HG03432 (cell line): ENCODE results near the gene RPGRIP1L.
"Not testable (repeated sequence)": the region's sequence is repeated elsewhere in the genome, so short reads cannot be mapped to it uniquely, and the experiment has no call there.

Experiments
- ATAC-seq: cut with Tn5 transposase; IDR thresholded peaks from one replicate; pipeline ENCODE4 v1.9.1; 2021; ENCODE audit warnings: mild to moderate bottlenecking, moderate library complexity; ENCODE audit not compliant: unreplicated experiment

The RPGRIP1L gene

DNA sequence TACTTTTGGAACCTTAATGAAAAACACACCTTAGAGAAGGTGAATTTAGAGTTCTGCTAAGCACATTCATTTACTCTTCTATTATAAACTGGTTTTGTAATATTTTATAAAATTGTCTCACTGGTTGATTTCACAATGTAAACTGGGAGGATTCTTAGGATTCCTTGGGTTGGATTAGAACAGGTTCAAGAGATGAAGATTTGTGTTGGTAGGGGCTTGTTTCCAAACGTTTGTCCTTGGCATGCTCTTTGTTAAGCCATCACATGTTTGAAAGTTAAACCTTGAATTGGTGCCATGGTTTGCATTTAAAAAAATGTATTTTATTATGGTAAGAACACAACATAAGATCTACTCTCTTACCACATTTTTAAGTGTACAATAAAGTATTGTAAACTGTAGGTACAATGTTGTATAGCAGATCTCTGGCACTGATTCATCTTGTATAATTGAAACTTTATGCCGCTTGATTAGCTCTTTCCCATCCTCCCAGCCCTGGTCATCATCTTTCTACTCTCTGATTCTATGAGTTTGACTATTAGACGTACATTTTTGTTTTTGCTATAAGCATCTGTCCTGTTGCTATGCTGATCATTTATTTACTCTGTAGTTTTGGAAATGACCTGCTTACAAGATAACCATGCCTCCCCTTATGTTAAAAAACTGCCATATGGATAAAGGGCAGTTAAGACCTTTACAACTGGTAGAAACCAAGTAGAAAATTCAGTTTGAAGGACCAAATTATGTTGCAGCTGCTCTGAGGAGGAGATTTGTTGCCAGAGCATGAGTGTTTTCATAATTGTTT is 9.9 kb upstream of the RPGRIP1L start:
- ATAC-seq, result no peak

GRCh38 chr16:53712065-53712464 is 8.4 kb upstream of the RPGRIP1L start:
- ATAC-seq, result no peak

DNA sequence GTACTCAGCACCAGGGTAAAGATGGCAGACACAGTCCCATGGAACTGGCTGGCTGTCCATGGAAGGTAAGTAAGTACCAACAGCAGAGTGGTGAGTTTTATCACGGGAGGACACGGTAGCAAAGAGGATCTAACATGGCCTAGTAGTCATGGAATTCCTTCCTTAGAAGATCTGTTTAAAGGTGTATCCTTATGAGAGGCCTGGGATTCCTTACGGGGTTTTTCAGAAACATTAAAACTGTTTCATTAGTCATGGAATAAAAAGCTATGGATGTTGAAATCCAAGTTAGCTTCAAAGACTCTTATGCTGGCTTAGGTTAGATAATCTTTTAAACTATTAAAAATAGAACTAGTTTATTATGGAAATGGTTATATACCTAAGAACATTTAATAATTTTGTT is 7.7 kb upstream of the RPGRIP1L start:
- ATAC-seq, result no peak

GRCh38 chr16:53708490-53708889 is 4.8 kb upstream of the RPGRIP1L start:
- no peak for ATAC-seq

GRCh38 chr16:53707671-53708070 is 4.0 kb upstream of the RPGRIP1L start:
- no peak for ATAC-seq

DNA sequence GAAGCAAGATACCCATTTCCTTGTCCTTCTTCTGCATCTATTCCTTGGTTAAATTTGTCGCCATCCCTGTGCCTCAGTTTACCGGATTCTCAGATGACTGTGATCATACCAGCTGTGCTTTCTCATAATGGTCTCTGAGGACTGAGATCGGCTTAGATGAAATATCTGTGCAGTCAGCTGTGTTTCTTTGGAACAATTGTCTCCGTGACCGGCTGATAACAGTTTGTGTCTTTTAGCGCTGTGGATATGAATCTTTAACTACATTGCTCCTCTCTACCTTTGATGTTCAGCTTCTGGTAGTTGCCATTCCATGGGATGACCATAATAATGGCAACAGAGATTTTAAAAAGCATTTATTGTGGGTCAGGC is 770 bp upstream of the RPGRIP1L start:
- no peak for ATAC-seq

GRCh38 chr16:53698271-53698670 is 5.4 kb downstream of the RPGRIP1L start:
- not testable (repeated sequence) for ATAC-seq

DNA sequence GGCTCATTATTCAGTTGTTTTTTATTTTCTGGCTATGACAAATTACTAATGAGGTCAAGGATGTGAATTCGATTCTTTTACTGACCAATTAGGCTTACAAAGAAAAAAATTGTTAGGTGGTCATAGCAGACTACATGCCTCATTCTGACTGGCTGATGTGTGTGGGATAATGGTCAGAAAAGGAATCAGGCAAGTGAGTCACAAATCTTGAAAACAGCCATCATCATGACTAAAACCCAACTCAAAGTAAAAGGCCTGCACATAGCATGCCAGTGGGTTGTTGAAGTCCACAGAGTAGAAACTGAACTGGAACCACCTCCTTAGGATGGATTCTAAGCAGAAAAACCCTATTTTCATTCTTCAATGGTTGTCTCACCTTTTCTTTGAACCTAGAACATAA is 8.6 kb downstream of the RPGRIP1L start:
- ATAC-seq, result no peak

DNA sequence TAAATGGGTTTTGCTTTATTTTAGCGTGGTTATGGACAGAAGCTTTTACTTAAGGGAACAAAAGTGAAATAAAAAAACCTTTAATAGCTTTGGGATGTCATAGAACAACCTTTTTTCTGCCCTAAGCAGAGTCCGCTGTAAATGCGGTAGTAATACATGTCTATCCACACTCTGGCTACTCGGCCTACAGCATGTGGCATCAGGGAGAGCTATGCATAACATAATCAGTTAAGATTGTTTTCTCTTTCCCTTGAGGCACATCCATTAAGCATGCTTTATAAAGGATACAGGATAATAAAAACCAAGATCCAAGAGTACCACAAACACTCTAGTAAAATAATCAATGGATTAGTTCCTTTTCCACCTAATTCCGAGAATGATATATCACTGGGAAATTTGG is 10.3 kb downstream of the RPGRIP1L start:
- ATAC-seq, result no peak

DNA sequence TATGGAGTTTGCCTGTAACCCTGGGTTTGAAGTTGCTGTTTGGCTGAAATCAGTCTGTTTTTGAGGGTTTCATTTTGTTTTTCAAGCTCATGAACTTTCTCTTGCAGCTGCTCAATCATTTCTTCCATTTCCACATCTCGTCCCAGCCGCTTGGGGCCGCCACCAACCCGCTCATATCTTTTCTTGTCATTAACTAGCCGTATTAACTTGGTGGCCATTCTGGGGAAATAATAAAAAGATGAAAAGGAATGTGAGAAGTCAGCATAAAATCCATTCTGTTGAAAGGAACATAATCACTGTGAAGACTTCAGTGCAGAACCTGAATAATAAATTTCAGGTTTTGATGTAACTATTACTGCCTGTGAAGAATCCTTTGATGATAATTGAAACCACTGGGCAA is 11.5 kb downstream of the RPGRIP1L start:
- ATAC-seq, result no peak

- no peak for ATAC-seq
Measured at GRCh38 chr16:53690771-53691170, 12.9 kb downstream of the RPGRIP1L start.

DNA sequence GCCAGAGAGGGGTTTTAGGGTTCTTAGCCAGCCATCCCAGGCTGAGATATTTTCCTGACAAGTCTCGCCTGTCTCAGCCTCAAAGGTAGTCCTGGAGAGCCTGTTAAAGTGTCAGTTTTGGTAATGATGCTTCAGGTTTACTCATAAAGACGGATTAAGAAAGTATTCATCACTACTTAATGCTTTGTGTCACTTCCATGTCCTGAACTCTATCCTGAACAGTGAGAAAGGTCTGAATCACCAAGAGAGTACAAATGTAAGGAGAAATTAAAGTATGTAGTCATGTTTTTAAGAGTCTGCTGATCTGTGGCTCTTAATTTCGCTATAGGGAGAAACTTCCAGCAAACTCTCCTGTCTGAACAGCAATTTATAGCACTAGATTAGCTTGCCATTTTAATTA is 14.0 kb downstream of the RPGRIP1L start:
- no peak for ATAC-seq

DNA sequence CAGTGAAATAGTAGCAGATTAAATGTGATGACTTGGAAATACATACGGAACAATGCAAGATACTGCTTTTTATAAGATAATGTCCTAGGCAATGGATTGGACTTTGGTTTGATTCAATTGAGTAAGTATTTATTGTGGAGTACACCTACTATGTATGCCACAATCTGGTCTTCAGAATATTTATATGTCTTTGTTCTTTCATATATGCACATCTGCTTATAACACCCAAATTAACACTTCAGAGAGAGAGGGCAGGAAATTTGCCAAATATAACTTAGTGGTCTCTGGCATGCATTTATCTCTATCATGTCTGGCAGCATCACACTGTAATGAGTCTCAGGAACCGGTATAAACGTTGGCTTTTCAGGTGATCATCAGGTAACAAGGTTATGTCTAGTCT is 16.9 kb downstream of the RPGRIP1L start:
- no peak for ATAC-seq

- not testable (repeated sequence) for ATAC-seq
Measured at GRCh38 chr16:53685334-53685733, 18.3 kb downstream of the RPGRIP1L start.

GRCh38 chr16:53681354-53681753 is 22.3 kb downstream of the RPGRIP1L start:
- no peak for ATAC-seq

- ATAC-seq, result no peak
Measured at GRCh38 chr16:53680756-53681155, 22.9 kb downstream of the RPGRIP1L start.

DNA sequence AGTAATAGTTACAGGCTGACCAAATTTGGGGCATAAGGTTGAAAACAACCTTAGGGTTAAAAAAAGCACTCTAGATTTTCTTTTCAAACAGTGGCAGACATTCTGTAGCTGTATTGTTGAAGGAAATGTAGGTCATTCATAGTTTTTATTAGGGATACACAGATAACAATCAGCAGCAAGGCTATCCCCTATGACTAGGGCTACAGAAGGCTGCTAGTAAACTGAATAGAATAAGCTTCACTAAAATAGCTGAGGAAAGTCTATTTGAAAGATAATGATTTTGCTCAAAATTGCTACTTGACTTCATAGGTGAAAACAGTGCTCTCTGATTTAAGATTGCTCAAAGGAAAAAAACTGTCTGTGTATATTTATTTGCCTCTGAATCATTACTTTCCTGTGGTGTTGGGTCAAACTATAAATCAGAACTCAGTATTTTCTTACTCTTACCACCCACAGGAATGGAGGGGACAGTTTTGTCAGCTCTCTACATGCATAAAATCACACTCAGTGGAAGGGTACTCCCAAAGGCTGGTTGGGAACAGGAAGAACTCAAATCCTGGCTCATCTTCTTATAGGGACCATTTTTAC is 24.8 kb downstream of the RPGRIP1L start:
- ATAC-seq, result no peak

DNA sequence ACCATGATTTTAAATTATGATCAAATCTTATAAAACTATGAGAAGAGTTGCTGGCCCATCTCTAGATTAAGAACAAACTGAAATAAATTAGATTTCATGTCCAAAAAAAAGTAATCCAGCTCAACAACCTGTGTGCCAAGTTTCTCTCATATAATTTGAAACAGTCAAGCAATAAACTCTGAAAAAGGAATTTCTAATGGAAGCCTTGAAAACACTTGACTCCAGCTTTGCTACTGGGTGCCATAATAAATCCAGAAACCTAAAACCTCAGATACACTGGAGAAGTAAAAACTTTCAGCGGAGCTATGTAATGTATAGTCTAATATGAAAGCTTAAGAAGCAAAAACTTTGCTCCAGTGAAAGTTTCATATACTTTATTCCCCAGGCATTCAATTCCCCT is 25.5 kb downstream of the RPGRIP1L start:
- ATAC-seq, result no peak

DNA sequence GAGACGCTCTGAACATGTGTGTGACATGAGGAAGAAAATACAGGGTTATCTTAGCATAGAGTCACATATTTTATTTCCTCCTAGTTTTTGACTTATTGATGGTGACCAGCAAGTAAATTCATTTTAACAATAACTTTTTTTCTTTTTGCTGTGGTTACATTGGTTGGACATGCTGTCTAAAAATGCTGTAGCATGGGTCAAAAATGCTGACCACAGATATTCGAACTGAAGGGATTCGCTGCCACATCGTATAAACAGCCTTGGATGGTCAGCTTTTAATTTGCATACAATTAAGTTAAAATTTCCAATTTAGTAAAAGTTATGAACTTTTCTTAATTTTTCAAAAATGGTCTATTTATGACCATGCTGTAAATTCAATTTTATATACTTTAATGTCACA is 30.5 kb downstream of the RPGRIP1L start:
- ATAC-seq, result no peak

DNA sequence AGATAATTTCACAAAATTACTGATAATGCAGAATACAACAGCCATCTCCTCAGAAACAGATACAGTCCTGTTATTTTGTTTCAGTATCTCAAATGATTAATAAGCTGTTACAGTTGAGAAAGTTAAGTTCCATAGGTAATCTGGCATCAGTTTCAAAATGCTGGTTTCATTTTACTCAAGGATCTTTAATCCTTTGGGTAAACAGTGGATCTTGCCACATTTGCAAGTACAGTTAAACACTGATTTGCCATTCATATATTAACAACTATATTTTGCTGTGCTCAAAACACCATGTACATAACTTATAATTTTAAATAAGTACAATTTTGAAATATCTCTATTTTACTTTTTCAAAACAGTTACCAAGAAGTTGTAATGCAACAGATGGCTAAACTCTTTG is 31.2 kb downstream of the RPGRIP1L start:
- no peak for ATAC-seq

DNA sequence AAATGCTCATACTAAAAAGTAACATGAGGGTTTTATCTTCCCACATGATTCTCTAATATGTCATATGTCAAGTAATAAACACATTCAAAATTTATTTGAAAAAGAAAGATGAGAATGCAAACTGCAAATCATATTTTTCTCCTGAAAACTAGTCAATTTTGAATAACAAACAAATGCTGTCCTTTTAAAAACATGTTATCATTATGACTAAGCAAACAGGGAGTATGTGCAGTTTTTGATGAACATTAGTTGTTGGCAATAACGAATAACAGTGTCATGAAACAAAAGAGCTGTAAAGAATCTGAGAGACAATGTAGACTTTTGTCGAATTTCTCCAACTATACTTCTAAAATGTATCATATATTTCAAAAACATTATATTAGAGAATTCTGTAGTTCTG is 34.8 kb downstream of the RPGRIP1L start:
- no peak for ATAC-seq

- no peak for ATAC-seq
Measured at GRCh38 chr16:53666786-53667415, 36.8 kb downstream of the RPGRIP1L start.
